ENCODE measurements around the gene ACO2. TPM values are rescaled to one million over a fixed set of nuclear protein-coding genes. Genes with fewer than 3 reads are reported as not detected.
A peak's percentile ranks its signal among the peaks of the same experiment; 100 is the strongest.

Gene ACO2
- total and polyA plus RNA-seq, 2 of the 8 experiments (the other 6 are each of a cell fraction or from before 2014, with no cell fraction given): 52.8 to 75.4 TPM

DNA sequence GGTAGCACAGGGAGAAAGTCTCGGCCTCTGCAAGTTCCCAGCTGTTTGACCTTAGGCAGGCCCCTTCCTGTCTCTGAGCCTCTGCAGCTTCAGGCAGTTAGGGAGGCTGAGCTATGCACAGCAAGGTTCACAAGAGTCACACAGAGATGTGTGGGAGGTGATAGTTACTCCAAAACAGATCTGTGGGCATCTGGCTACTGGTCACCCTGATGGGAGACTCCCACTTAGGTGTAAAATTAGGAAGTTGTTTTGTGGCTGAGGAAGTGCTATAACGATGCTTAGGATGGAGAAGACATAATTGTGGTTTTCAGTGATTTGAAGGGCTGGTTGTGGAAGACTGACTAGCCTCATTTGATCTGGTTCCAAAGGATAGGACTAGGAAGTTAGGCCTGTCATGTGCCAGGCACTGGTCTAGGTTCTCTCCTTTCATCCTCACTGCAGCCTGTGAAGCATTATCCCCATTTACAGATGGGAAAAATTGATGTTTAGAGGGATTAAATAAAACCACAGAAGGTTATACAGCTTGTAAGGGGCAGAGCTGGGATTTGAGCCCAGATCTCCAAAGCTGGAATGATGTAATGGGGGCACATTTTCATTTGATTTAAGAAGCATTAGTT lies 13.5 kb downstream of the ACO2 start:
- peaks cover 24 to 42% (median 26%) of the 10 kb centered on the region in 4 experiments for H3K4me1 ChIP-seq (replicated peaks in 1 of 4; ENCODE audit: control insufficient read depth in 3 of 4, insufficient read depth in 4 of 4, low read length in 3 of 4)
- H2BK120ac ChIP-seq (replicated peaks; ENCODE audit: low read depth, low read length): peak overlapping the region; percentile 71
- POLR2A ChIA-PET (ENCODE audit: partially characterized antibody): interaction anchor here (0.6 to 30.6 kb wide), 10 partner anchors 9 to 101 kb away, joined by 3 to 887 read pairs (median 5); partner anchors contain the start of genes ACO2, PHF5A, TEF and TOB2
- peak overlapping the region; percentile 78 for H4K91ac ChIP-seq (replicated peaks; ENCODE audit: insufficient read length, low read length)
- H3K23me2 ChIP-seq (ENCODE audit: low read depth, low read length): no peaks in the 10 kb centered on the region
- no peak overlapping the region for H3K56ac ChIP-seq (replicated peaks; ENCODE audit: insufficient read length, low read depth, low read length)
- H3K9me3 ChIP-seq (ENCODE audit: insufficient read depth in 2 of 2, low read depth in 1 of 2, low read length in 1 of 2): no peaks in the 10 kb centered on the region
- WGBS, 2 experiments (ENCODE audit: extremely low coverage in 1 of 2, insufficient coverage in 1 of 2, insufficient read length in 1 of 2, insufficient replicate concordance in 2 of 2, low coverage in 1 of 2, low lambda C conversion rate in 2 of 2, missing lambda C conversion rate in 1 of 2): 75% methylated on average over 2 of the region's 2 CpGs; no CpG with 5 or more reads in 1 of the 2 experiments
- DNase-seq (ENCODE audit: low read depth in 1 of 2, low spot score in 2 of 2) (no peak), FAIRE-seq (no peak)
- H3K79me1 ChIP-seq (ENCODE audit: low read depth, low read length): peaks cover 28% of the 10 kb centered on the region
- no peak overlapping the region for H4K8ac ChIP-seq (ENCODE audit: extremely low read depth, insufficient read depth, low read length)
- no peaks in the 10 kb centered on the region for H3K27me3 ChIP-seq (replicated peaks in 1 of 4; ENCODE audit: control insufficient read depth in 3 of 4, extremely low read depth in 1 of 4, insufficient read depth in 3 of 4, low read length in 3 of 4)
- H4K5ac ChIP-seq (ENCODE audit: insufficient read length, low read depth, low read length): peak overlapping the region; percentile 39
- H3K9ac ChIP-seq (replicated peaks in 1 of 4; ENCODE audit: extremely low read depth in 1 of 4, low read depth in 3 of 4, low read length in 3 of 4): 0 out of 7 replicates have a peak overlapping the region, but pooled peaks of 2 of the 4 experiments have one; percentile 4 to 26
- H3K36me3 ChIP-seq (ENCODE audit: control insufficient read depth in 2 of 4, insufficient read depth in 4 of 4, low read length in 3 of 4): no peaks in the 10 kb centered on the region; a peak in 1 of 8 replicates
- H2BK5ac ChIP-seq (ENCODE audit: low read depth, low read length): peak overlapping the region; percentile 85
- TF ChIP-seq KDM1A (IDR thresholded peaks at IDR 0.05; ENCODE audit: borderline replicate concordance, low read length) (0 out of 2 replicates have a peak, but pooled peaks have one; percentile 10), GTF2F1 (IDR thresholded peaks at IDR 0.05; ENCODE audit: borderline replicate concordance, low read depth, low read length) (no peak)
- no peak overlapping the region for H2AFZ ChIP-seq (ENCODE audit: low read length)
- peak overlapping the region in 1 of 4 experiments; percentile 15; a peak in 2 of 8 replicates for H3K4me3 ChIP-seq (ENCODE audit: extremely low read depth in 1 of 4, insufficient read depth in 2 of 4, low read depth in 3 of 4, low read length in 4 of 4)
- 0 out of 2 replicates have a peak overlapping the region, but pooled peaks have one; percentile 40 for H2BK15ac ChIP-seq (ENCODE audit: low read length)
- peak overlapping the region; percentile 10; the same call in 1 of the 2 replicates for H2BK12ac ChIP-seq (ENCODE audit: low read depth, low read length)
- no peak overlapping the region for H3K14ac ChIP-seq (ENCODE audit: insufficient read length)
- H2BK20ac ChIP-seq (ENCODE audit: low read length): peak overlapping the region; percentile 43; the same call in 1 of the 2 replicates
- peaks cover 4 to 24% of the 10 kb centered on the region in 2 experiments for H4K20me1 ChIP-seq (replicated peaks in 1 of 2; ENCODE audit: control insufficient read depth in 1 of 2, insufficient read depth in 2 of 2, low read length in 2 of 2)
- H3K4ac ChIP-seq (replicated peaks; ENCODE audit: insufficient read length, low read depth, low read length): peak overlapping the region; percentile 49
- peak overlapping the region; percentile 26; the same call in 1 of the 2 replicates for H3K18ac ChIP-seq (ENCODE audit: extremely low read depth, low read length)
- peaks cover 3 to 75% of the 10 kb centered on the region in 2 experiments; a peak in 3 of 4 replicates for H3K79me2 ChIP-seq (ENCODE audit: control insufficient read depth in 1 of 2, insufficient read depth in 2 of 2, low read length in 2 of 2)
- 0 out of 2 replicates have a peak overlapping the region, but pooled peaks have one; percentile 44 for H2AK5ac ChIP-seq (ENCODE audit: low read depth, low read length)
- CTCF ChIA-PET (ENCODE audit: partially characterized antibody): interaction anchor here (0.6 to 7.8 kb wide), 9 partner anchors 9 to 86 kb away, joined by 3 to 79 read pairs (median 10); partner anchors contain the start of genes ACO2 and PHF5A
- H3K4me2 ChIP-seq (ENCODE audit: insufficient read depth in 1 of 2, low read depth in 2 of 2, low read length in 2 of 2): peak overlapping the region; percentile 57 to 67
- peak overlapping the region; percentile 54; the same call in 1 of the 2 replicates for H3K27ac ChIP-seq (ENCODE audit: low read depth, low read length)
- no peak overlapping the region for H3K23ac ChIP-seq (ENCODE audit: insufficient read length)

All from H1 (cell line).